PC-9 (cell line): ENCODE data around the gene DPF1. TPM values are rescaled to one million over a fixed set of nuclear protein-coding genes. Genes with fewer than 3 reads are reported as not detected.

Experiments used
- BruUV-seq: library from RNA; stranded (reverse); fragments of 400-500 nt; replicated peaks from 2 replicates; lab custom pipeline; 2021; lab: Mats Ljungman, UMichigan
- CTCF ChIA-PET: fragments of 300-600 bp; sonication (Branson Sonifier 250); formaldehyde crosslinking; loops from one replicate; lab custom pipeline; 2022; ENCODE audit warnings: antibody characterized with exemption; lab: Charles Lee
- POLR2A ChIA-PET: fragments of 300-600 bp; sonication (Branson Sonifier 250); formaldehyde crosslinking; loops from one replicate; lab custom pipeline; 2022; ENCODE audit warnings: antibody characterized with exemption; ENCODE audit not compliant: unreplicated experiment; lab: Charles Lee
- DNase-seq, 2 experiments: peaks; one replicate each; pipeline versions ENCODE4 v3.0.0 to v3.0.0-alpha.2; 2015 to 2022; ENCODE audit warnings: mixed read lengths in 1 of 2
- H2AFZ ChIP-seq: fragments of 200-600 bp; sonication (generic); 2 replicates; pipeline ENCODE4 v1.8.1; 2017; ENCODE audit warnings: antibody characterized with exemption
- H3F3A ChIP-seq: fragments of 200-600 bp; sonication (generic); 2 replicates; pipeline ENCODE4 v1.8.1; 2017; ENCODE audit warnings: antibody characterized with exemption, mild to moderate bottlenecking, low read depth; ENCODE audit not compliant: insufficient read depth
- H3K27ac ChIP-seq: fragments of 200-600 bp; sonication (generic); 2 replicates; pipeline ENCODE4 v1.6.1; 2016; ENCODE audit warnings: mixed run types
- H3K27me3 ChIP-seq: fragments of 200-600 bp; sonication (generic); 2 replicates; pipeline ENCODE4 v1.6.1; 2016; ENCODE audit warnings: low read depth, mixed run types; ENCODE audit not compliant: insufficient read depth
- H3K36me3 ChIP-seq: fragments of 200-600 bp; sonication (generic); 2 replicates; pipeline ENCODE4 v1.6.1; 2016; ENCODE audit warnings: low read depth, mixed run types
- H3K4me1 ChIP-seq: fragments of 200-600 bp; sonication (generic); replicated peaks from 2 replicates; pipeline ENCODE4 v1.6.1; 2016; ENCODE audit warnings: mixed run types; ENCODE audit not compliant: insufficient read depth
- H3K4me2 ChIP-seq: fragments of 200-600 bp; sonication (generic); 2 replicates; pipeline ENCODE4 v1.6.1; 2017; ENCODE audit warnings: mixed run types
- H3K4me3 ChIP-seq: fragments of 200-600 bp; sonication (generic); 2 replicates; pipeline ENCODE4 v1.6.1; 2016; ENCODE audit warnings: mixed run types
- H3K79me2 ChIP-seq: fragments of 200-600 bp; sonication (generic); 2 replicates; pipeline ENCODE4 v1.6.1; 2017; ENCODE audit warnings: low read depth, mixed run types
- H3K9me2 ChIP-seq: fragments of 200-600 bp; sonication (generic); 2 replicates; pipeline ENCODE4 v1.8.1; 2017; ENCODE audit warnings: mild to moderate bottlenecking; ENCODE audit not compliant: insufficient read depth
- H3K9me3 ChIP-seq: fragments of 200-600 bp; sonication (generic); 2 replicates; pipeline ENCODE4 v1.8.1; 2016; ENCODE audit warnings: low read depth; ENCODE audit not compliant: insufficient read depth
- H4K20me1 ChIP-seq: fragments of 200-600 bp; sonication (generic); 2 replicates; pipeline ENCODE4 v1.8.1; 2017; ENCODE audit not compliant: insufficient read depth
- EZH2 ChIP-seq: fragments of 200-600 bp; sonication (generic); IDR thresholded peaks from 2 replicates; pipeline ENCODE4 v1.8.0; 2017; ENCODE audit warnings: antibody characterized with exemption, low read depth
- intact Hi-C: fragments of 100-400 bp; cut with micrococcal nuclease; formaldehyde crosslinking; loops from one replicate; pipeline ENCODE4 v1.10.0; 2022; ENCODE audit not compliant: unreplicated experiment
- total RNA-seq: library from RNA; stranded (reverse); gene quantifications from 2 replicates; pipeline ENCODE4 v1.2.3, GENCODE V29; 2021
- TF ChIP-seq, protein P1 (sequence below): fragments of 200-600 bp; sonication (generic); conservative IDR thresholded peaks from 2 replicates; pipeline ENCODE4 v1.6.1; 2017; ENCODE audit warnings: mixed run types, antibody characterized with exemption, mild to moderate bottlenecking, moderate library complexity

DPF1 gene
- total RNA-seq, 1 experiment from 2014 or later = 0.81 TPM

GRCh38 chr19:38223617-38224013 lies 407 bp downstream of the DPF1 start:
- intact Hi-C loops = no loop called here
- H3K4me3 ChIP-seq = peak overlapping the region; percentile 67
- no peaks in the 10 kb centered on the region for H3K9me3 ChIP-seq
- no peaks in the 10 kb centered on the region for H3K4me1 ChIP-seq
- no TSS peak for BruUV-seq
- H3K79me2 ChIP-seq = no peaks in the 10 kb centered on the region
- peak overlapping the region; percentile 74 for H2AFZ ChIP-seq
- no peak overlapping the region for H3K27ac ChIP-seq
- TF ChIP-seq, protein P1, sequence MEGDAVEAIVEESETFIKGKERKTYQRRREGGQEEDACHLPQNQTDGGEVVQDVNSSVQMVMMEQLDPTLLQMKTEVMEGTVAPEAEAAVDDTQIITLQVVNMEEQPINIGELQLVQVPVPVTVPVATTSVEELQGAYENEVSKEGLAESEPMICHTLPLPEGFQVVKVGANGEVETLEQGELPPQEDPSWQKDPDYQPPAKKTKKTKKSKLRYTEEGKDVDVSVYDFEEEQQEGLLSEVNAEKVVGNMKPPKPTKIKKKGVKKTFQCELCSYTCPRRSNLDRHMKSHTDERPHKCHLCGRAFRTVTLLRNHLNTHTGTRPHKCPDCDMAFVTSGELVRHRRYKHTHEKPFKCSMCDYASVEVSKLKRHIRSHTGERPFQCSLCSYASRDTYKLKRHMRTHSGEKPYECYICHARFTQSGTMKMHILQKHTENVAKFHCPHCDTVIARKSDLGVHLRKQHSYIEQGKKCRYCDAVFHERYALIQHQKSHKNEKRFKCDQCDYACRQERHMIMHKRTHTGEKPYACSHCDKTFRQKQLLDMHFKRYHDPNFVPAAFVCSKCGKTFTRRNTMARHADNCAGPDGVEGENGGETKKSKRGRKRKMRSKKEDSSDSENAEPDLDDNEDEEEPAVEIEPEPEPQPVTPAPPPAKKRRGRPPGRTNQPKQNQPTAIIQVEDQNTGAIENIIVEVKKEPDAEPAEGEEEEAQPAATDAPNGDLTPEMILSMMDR = no peak
- TF ChIP-seq EZH2 = no peak
- no peaks in the 10 kb centered on the region; the same call in 1 of the 2 replicates for H3F3A ChIP-seq
- ChIA-PET CTCF (no interaction called here), POLR2A (no interaction called here)
- H3K36me3 ChIP-seq = no peaks in the 10 kb centered on the region
- no peak for DNase-seq
- peak overlapping the region; percentile 85 for H3K4me2 ChIP-seq
- H3K9me2 ChIP-seq = no peaks in the 10 kb centered on the region
- peaks cover 9% of the 10 kb centered on the region; the same call in 1 of the 2 replicates for H3K27me3 ChIP-seq
- no peaks in the 10 kb centered on the region for H4K20me1 ChIP-seq

DNA sequence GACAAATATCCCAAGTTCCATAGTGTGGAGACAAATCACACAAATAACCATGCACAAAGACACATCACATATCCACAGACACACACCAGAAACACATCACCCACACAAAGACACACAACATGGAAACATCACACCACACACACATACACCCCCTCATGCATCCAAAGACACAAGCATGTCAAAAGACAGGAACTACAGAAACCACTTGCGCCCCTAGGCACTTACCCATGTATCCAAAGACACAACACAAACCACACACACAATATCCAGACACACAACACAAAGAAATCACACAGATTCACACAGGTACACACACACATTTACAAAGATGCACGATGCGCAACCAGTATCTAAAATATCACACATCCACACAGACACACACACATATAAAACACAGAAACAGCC lies 901 bp downstream of the DPF1 start:
- DNase-seq = no peak
- no peaks in the 10 kb centered on the region; the same call in 1 of the 2 replicates for H3F3A ChIP-seq
- no peaks in the 10 kb centered on the region for H3K79me2 ChIP-seq
- TF ChIP-seq, protein P1 = no peak
- TF ChIP-seq EZH2 = no peak
- no peaks in the 10 kb centered on the region for H3K4me1 ChIP-seq
- no peaks in the 10 kb centered on the region for H4K20me1 ChIP-seq
- peaks cover 7% of the 10 kb centered on the region; the same call in 1 of the 2 replicates for H3K27me3 ChIP-seq
- no peaks in the 10 kb centered on the region for H3K36me3 ChIP-seq
- H2AFZ ChIP-seq = no peak overlapping the region
- ChIA-PET POLR2A (no interaction called here), CTCF (no interaction called here)
- BruUV-seq = no TSS peak
- peak overlapping the region; percentile 85; the same call in 1 of the 2 replicates for H3K4me2 ChIP-seq
- intact Hi-C loops = no loop called here
- no peaks in the 10 kb centered on the region for H3K9me3 ChIP-seq
- H3K9me2 ChIP-seq = no peaks in the 10 kb centered on the region
- peak overlapping the region; percentile 67; the same call in 1 of the 2 replicates for H3K4me3 ChIP-seq
- H3K27ac ChIP-seq = no peak overlapping the region

- intact Hi-C loops = no loop called here
- DNase-seq = no peak
- no peak overlapping the region for H3K4me2 ChIP-seq
These were observed 1.8 kb downstream of the DPF1 start for GRCh38 chr19:38221919-38222830.

More at GRCh38 chr19:38221919-38222830, 1.8 kb downstream of the DPF1 start:
- no peak for TF ChIP-seq EZH2
- TF ChIP-seq, protein P1 = no peak
- Histone ChIP-seq H3K79me2 (no peaks in the 10 kb centered on the region), H3K9me2 (no peaks in the 10 kb centered on the region), H3K27me3 (no peaks in the 10 kb centered on the region), H3F3A (no peaks in the 10 kb centered on the region; the same call in 1 of the 2 replicates), H3K36me3 (no peaks in the 10 kb centered on the region), H4K20me1 (no peaks in the 10 kb centered on the region), H2AFZ (no peak overlapping the region), H3K4me1 (no peaks in the 10 kb centered on the region), H3K27ac (no peak overlapping the region), H3K4me3 (no peak overlapping the region), H3K9me3 (no peaks in the 10 kb centered on the region)
- POLR2A ChIA-PET = no interaction called here
- no TSS peak for BruUV-seq
- CTCF ChIA-PET = no interaction called here
